SK-N-DZ (cell line): ENCODE measurements around the gene SLU7.

ENCODE experiments used
- DNase-seq: peaks from one replicate; pipeline ENCODE4 v3.0.0-alpha.2; 2015; ENCODE audit warnings: low spot score

Gene SLU7

DNA sequence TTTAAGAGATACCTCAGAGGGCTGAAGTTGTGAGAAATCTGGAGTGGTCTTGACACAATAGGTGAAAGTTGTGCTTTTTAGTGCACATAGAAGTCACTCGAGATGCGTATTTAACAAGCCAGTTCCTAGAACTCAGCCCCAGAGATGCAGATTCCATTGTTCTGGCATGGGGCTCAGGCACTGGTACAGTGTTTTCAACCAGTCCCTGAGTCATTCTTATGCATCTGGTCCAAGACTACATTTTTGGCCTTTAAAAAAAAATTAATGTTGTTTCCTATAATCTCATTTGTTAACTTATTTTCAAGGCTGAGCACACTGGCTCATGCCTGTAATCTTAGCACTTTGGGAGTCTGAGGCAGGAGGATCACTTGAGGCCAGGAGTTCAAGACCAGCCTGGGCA is 32.4 kb upstream of the SLU7 start:
- DNase-seq: no peak

DNA sequence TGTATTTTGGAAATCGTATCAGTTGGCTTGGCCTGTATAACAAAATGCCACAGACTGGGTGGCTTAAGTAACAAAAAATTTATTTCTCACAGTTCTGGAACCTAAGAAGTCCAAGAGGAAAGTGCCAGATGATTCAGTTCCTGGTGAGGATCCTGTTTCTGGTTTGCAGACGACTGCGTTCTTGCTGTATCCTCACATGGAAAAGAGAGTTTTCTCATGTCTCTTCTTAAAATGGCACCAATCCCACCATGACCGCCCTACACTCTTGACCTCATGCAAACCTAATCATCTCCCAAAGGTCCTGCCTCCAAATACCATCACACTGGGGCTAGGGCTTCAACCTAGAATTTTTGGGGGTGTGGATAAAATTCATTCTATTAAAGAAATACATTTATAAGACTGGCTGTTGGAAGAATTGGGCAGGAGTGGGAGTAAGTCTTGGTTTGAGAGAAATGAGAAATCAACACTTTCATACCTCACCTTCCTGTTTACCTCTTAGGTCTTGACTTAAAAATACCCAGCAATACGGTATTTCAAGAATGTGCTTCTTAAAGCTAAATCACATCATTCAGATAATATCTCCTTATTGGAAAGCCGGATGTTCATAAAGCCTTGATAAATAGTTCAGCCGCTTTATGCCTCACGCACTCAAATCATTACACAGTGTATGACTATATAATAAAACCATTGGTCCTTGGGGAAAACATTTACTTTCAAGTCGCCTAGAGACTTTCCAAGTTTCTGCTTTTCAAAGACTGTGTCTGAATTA is 31.5 kb upstream of the SLU7 start:
- DNase-seq: no peak

DNA sequence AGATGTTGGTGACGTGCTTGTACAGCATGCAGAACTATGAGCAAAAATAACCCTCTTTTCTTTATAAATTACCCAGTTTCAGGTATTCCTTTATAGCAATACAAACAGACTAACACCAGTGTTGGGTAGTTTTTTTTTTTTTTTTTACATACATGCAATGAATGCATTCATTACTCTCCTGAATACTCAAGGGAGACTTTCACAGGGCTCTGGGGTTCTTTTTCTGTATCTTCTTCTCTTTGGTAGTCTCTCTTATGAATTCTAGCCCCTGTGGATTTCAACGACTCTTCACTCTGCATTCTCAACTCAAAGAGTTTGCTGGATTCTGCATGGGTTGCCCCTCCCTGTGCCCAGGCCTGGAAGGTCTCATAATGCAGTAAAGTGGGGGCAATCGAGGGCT is 30.6 kb upstream of the SLU7 start:
- no peak for DNase-seq

DNA sequence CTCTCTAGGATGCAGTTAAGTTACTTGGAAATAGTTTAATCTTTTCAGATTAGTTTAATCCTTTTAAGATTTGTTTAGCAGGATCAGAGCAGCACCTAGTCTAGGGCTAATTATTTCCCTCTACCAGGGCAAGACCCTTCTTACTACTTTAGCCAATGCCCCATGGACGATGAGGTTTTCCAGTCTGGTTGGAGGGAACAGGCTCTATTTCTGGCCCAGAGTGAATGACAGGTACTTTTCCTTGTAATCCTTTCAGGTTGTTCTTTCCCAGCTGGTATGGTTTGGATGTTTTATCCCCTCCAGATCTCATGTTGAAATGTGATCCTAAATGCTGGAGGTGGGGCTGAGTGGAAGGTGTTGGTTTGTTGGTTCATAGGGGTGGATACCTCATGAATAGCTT is 30.0 kb upstream of the SLU7 start:
- DNase-seq: no peak

DNA sequence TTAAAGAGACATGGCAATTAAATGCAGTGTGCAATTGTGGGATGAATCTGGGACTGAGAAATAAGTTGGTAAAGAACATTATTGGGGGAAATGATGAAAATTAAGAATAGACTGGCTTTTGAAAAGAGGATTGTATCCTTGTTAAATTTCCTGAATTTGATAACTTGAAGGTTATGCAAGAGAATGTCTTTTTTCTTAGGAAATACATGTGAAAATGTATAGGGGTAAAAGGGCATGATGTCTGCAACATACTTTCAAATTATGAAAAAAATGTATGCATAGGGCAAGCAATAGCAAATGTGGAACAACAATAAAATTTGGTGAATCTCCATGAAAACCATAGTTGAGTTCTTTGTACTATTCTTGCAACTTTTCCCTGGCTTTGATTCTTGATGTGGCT is 26.9 kb upstream of the SLU7 start:
- no peak for DNase-seq

DNA sequence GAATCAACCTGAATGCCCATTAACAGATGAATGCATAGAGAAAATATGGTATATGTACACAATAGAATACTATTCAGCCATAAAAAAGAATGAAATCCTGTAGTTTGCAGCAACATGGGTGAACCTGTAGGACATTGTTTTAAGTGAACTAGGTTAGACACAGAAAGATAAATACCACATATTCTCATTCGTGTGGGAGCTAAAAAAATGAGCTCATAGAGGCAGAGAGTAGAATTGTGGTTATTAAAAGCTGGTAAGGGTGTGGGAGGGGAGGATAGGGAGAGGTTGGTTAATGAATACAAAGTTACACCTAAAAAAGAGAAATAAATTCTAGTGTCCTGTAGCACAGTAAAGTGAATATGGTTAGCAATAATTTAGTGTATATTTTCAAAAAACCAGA is 26.3 kb upstream of the SLU7 start:
- DNase-seq: no peak

DNA sequence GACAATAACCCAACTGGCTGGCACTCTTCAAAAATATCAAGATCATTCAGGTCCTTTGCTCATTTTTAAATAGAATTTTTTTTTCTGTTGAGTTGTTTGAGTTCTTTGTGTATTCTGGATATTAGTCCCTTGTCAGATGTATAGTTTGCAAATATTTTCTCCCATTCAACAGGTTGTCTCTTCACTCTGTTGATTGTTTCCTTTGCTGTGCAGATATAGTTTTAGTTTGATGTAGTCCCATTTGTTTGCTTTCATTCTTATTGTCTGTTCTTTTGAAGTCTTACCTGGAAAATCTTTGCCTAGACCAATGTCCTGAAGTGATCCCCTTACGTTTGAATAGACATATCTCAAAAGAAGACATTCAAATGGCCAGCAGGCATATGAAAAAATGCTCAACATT is 25.5 kb upstream of the SLU7 start:
- no peak for DNase-seq

DNA sequence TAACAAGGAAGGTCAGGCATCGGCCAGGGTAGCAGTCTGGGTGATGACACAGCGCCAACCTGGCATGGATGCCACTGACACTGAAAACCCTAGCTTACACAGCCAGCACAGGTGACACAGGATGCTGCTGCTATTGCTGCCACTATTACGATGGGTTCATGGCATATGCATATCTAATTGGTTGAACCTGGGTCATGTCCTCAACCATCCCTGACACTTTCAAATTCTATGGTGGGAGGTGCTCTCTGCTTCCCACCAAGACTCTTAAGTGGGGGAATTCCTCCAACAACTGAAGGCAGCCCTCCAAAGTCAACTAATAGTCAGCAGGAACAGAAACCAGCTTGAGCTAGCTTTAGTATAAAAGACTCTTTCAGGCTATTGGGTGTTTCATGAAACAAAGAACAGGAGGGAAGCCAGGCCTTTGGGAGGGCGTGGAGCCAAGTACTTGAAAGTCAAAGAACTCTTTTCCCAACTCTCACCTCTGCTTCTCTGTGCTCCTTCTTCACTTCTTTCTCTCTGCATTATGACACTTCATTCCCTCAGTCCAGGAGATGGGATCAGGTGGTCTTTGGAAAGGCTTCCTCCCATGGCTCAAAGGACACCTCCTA is 24.0 kb upstream of the SLU7 start:
- DNase-seq: no peak

DNA sequence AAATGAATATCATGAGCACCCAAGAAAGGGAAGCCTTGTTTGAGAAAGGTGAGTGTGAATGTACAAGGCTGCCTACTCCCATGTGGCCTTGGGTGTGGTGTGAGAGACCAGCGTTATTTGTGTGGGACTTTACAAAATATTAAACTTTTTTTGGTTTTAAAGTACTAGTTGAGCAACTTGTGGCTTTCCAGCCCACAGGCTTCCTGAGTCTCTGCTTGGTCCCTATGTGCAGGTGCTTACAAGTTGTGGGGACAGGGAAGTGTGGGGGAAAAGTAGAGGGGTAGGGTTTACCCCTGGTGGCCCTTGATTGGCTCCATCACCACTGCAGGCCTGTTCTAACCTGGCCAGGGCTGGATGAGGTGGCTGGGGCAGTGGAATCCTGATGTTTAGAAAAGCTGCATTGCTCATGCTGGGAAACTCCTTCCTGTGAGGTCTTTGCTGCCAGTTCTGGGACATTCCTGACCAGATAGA is 22.5 kb upstream of the SLU7 start:
- DNase-seq: no peak

DNA sequence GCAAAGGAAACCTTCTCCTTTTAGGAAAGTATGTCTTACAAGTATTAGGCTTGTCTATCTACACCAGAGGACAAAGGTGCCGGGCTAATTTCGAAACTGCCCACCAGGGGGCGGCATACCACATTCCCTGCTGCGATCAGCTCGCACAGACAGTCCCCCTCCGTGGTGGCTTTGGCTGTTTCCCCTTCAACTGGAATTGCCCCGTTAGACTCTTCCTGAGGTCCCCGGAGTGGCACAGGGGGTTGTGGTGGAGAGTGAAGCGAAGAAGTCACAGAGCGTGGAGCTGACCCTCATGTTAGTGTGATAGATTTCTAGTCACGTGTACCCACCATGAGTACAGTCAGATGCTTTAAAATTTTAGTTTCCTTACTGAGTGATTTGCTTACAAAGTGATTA is 20.3 kb upstream of the SLU7 start:
- DNase-seq: peak; percentile 78

DNA sequence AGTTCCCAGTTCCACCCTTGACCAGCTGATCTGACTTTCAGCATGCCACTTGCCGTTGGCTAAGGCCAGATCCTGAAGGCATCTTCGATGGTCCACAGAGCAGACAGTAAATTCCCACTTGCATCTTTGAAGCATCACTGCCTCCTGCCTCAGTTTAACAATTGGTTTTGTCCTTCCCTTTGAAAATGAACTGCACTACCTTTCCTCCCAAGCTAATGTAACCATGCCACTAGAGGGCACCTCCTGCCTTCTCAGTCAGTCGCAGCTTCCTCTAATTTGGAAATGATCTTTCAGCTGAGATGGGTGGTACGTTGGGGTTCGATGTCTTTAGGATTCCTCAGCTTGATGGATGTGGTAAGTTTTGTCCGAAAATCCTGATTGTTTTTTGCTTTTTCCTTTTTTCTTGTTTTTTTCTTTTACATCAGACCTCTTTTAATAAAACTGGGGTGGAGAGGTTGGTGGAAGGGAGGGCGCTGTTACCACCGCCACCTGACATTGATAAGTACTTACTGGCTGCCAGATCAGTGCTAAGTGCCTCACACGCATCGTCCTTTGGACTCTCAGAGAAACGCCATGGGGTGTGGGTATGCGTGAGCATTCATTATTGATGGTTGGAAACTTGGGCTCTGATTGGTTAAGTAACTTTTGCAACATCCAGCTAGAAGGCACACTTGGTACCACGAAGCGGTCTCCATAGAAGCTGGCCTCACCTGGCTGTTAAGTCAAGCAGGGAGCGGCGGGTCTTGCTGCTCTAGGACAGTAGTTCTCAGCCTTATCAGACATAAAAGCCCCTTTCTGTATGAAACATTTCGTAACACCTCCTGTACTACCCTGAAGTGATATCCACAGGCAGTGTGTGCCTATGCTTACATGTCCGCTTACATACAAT is 19.7 kb upstream of the SLU7 start:
- DNase-seq: peak; percentile 72

DNA sequence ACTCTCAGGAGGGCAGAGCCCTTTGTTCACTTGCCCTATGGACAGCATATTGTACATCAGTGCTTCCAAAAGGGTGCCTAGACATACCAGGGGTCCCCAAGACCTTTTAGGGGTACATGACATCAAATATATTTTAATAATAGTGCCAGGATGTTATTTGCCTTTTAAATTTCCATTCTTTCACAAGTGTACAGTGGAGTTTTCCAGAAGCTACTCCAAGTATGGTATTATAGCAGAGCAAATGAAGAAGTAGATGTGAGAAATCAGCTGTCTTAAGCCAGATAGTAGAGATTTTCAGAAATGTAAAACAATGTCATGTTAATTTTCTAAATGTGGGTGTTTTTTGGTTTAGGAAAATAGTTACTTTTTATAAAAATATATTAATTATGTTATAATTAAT is 18.4 kb upstream of the SLU7 start:
- DNase-seq: no peak

DNA sequence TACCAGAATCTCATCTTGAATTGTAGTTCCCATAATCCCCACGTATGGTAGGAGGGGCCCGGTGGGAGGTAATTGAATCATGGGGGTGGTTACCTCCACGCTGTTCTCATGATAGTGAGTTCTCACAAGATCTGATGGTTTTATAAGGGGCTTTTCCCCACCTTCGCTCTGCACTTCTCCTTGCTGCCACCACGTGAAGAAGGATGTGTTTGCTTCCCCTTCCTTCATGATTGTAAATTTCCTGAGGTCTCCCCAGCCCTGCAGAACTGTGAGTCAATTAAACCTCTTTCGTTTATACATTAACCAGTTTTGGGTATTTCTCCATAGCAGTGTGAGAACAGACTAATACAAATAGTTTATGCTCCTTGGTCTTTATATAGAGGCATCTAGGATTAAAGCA is 17.8 kb upstream of the SLU7 start:
- DNase-seq: peak; percentile 32

DNA sequence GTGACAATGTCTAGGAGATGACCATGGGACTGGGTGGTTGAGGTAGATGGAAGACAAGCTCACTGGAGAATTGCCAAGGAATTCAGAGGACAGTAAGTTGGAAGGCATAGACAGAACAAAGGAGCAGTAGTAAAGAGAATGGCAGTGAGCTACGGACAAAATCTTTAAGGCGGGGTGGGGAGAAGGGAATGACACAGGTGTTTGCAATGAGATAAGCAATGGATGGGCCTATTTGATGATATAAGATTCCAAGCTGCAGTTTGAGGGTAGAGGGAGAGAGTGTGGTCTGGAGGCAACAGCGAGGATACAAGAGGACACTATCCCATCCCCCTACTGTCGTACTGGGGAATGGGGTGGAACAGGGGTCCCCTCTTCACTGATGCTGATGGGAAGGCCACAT is 17.1 kb upstream of the SLU7 start:
- no peak for DNase-seq

DNA sequence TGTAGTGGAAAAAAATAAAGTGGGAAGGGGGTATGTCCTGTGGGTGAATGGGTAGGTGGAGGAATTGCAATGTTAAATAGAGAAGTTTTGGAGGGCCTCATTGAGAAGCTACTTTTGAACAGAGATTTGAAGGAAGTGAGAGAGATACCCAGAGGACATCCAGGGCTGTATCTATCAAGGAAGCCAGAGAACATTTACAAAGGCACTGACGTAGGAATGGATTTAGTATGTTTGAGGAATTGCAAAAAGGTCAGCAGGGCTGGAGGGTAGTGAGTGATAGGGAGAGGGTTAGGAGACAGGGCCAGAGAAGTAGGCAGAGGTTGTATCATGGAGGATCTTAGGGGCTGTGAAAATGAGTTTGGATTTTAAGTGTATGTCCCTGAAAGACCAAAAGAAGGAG is 16.7 kb upstream of the SLU7 start:
- DNase-seq: no peak

DNA sequence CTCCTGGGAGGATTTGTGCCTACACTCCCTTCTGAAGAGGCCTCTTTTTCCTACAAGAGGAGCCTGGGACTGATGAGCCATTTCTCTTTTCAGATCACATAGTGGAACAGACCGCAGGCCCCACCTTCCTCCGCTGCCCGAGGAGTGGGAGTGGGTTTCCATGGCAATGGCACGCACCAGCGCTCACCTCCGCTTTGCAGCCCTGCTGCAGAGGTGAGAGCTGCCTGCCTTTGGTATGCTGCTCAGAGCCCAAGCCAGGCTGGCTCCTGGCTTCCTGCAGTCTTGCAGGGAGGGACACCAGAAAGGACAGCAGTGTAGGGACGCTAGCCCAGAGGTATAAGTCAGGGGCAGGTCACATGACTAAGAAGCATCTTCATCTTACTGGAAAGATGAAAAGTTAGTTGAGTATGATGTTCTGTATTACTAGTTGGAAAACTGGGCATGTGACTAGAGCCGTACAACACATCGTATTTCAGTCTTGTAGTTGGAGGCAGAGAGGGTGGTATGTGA is 15.2 kb upstream of the SLU7 start:
- DNase-seq: peak; percentile 69

DNA sequence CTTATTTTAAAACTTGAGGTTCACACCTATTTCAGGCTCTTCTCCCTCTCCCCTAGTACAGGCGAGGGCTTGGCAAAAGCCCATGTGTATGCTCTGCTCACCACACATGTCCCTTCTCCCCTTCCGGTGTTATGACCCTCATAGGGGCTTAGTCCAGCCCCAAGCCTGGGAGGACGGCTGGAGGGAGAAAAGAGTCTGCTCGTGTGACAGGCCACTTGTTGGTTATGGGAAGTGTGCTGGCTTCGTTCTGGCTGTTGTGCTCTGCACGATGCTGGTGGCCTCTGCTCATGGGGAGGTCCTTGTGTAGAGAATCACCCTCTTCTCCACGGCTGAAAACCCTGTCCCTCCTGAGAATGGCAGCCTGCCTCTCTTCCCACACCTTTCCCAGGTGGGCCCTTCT is 13.9 kb upstream of the SLU7 start:
- no peak for DNase-seq

DNA sequence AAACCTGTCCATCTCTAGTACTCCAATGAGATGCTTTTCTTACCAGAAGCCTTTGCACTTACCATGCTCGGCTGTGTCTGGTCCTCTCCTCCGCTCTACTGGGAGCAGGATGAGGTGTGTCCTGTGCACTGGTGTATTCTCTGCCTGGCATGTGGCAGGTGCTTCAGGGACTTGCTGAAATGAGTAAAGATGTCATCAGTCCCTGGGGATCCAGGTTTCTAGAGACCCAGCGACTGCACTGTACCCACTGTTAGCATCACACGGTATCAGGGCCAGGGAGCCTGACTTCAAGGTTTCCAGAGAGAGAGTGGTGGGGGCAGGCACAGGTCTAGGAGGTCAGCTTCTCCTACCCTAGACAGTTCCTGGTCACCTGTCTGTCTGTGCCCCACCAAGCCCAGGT is 13.3 kb upstream of the SLU7 start:
- no peak for DNase-seq

DNA sequence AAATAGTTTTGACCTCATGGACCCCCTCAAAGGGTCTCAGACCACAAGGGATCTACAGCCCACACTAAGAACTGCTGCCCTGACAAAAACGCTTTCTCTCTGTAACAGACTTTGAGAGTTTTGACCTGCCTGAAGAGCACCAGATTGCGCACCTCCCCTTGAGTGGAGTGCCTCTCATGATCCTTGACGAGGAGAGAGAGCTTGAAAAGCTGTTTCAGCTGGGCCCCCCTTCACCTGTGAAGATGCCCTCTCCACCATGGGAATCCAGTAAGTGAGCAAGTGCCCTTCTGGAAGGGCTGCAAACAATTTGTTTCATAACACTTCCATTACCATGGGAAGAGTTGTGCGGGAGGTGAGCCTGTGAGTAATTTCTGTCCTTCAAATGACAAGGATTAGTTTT is 8.7 kb upstream of the SLU7 start:
- no peak for DNase-seq

DNA sequence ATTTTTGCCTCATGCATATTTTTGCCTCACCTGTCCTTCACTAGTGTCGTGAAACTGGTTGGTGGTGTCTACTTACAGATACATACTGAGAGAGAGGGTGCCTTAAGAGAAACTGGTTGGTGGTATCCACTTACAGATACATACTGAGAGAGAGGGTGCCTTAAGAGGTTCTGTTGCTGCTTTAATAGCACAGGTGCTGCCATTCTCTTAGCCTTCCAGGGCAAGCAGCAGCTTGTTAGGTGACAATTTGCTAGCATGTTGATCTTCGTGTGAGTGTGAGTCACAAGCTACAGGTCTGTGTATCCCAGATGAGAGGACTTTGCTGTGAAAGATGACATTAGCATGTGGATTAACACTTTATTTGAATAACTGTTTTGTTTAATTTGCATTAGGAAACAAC is 4.2 kb upstream of the SLU7 start:
- DNase-seq: no peak

DNA sequence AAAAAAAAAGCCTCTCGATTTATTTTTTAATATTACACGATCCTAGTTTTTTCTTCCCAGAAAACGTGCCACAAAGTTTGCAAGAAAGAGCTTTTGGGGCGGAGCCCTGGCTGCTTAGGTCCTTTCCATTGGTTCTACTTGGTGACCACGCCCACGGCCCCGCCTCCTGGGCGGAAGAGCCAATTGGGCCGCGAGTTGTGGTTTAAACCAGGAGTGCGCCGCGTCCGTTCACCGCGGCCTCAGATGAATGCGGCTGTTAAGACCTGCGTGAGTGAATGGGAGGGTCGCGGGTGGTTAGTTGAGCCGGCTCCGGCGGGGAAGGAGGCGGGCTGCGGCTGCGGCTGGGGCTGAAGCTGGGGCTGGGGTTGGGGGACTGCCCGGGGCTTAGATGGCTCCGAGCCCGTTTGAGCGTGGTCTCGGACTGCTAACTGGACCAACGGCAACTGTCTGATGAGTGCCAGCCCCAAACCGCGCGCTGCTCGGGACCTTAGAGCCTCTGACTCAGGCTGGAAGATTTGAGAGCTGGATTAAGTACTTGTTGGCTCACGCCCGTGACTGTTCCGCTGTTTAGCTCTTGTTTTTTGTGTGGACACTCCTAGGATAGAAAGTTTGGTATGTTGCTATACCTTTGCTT is 2.9 kb upstream of the SLU7 start, which contains the start of gene PTTG1:
Gene PTTG1, plus strand, starts transcription at position 231 of the 634 bp plus-strand sequence. CDS start 458 bp downstream, outside the sequence.
- peak; percentile 98 for DNase-seq

DNA sequence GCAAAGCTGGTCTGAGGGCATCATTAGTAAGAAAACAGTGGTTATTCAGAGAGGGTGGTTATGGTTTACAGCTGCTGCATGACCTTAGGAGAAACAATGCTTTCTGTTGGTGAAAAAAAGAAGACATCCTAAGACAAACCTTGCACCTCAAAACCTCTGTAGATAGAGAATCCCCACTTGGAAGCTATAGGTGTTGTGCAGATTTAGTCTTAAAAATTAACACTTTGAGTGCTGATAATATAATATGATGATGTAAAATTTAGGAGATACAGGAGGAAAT is 1.4 kb upstream of the SLU7 start:
- DNase-seq: no peak
